Measurements from ENCODE around the gene TRIM56.
"Not testable (repeated sequence)": the region's sequence is repeated elsewhere in the genome, so short reads cannot be mapped to it uniquely, and the experiment has no call there.

Gene TRIM56

GRCh38 chr7:101089876-101090275 is 4.6 kb downstream of the TRIM56 start:
- no peak for DNase-seq (ENCODE audit: low read depth)

GRCh38 chr7:101092266-101092905 is 7.1 kb downstream of the TRIM56 start:
- DNase-seq (ENCODE audit: low read depth): not testable (repeated sequence)

- DNase-seq (ENCODE audit: low read depth): no peak
These were observed 8.6 kb downstream of the TRIM56 start for GRCh38 chr7:101093906-101094305.

- DNase-seq (ENCODE audit: low read depth): no peak
These were observed 9.1 kb downstream of the TRIM56 start for GRCh38 chr7:101094376-101094775.

GRCh38 chr7:101094791-101095375 is 9.6 kb downstream of the TRIM56 start:
- DNase-seq (ENCODE audit: low read depth): peak; percentile 35

GRCh38 chr7:101096331-101096956 is 11.2 kb downstream of the TRIM56 start:
- no peak for DNase-seq (ENCODE audit: low read depth)

GRCh38 chr7:101096957-101097347 is 11.7 kb downstream of the TRIM56 start:
- DNase-seq (ENCODE audit: low read depth): no peak

- no peak for DNase-seq (ENCODE audit: low read depth)
These were observed 12.3 kb downstream of the TRIM56 start for GRCh38 chr7:101097561-101097960.

GRCh38 chr7:101099969-101100781 is 14.9 kb downstream of the TRIM56 start:
- DNase-seq (ENCODE audit: low read depth): peak; percentile 60

GRCh38 chr7:101100858-101101847 is 15.9 kb downstream of the TRIM56 start:
- DNase-seq (ENCODE audit: low read depth): no peak

GRCh38 chr7:101102026-101102425 is 16.7 kb downstream of the TRIM56 start:
- no peak for DNase-seq (ENCODE audit: low read depth)

- DNase-seq (ENCODE audit: low read depth): not testable (repeated sequence)
These were observed 18.4 kb downstream of the TRIM56 start for GRCh38 chr7:101103701-101104100.

GRCh38 chr7:101104193-101104713 is 19.0 kb downstream of the TRIM56 start:
- no peak for DNase-seq (ENCODE audit: low read depth)

GRCh38 chr7:101104799-101105198 is 19.5 kb downstream of the TRIM56 start:
- no peak for DNase-seq (ENCODE audit: low read depth)

GRCh38 chr7:101105248-101105647 is 20.0 kb downstream of the TRIM56 start:
- not testable (repeated sequence) for DNase-seq (ENCODE audit: low read depth)

GRCh38 chr7:101106386-101106785 is 21.1 kb downstream of the TRIM56 start:
- DNase-seq (ENCODE audit: low read depth): no peak

- no peak for DNase-seq (ENCODE audit: low read depth)
These were observed 23.1 kb downstream of the TRIM56 start for GRCh38 chr7:101108330-101108857.

- DNase-seq (ENCODE audit: low read depth): no peak
These were observed 23.7 kb downstream of the TRIM56 start for GRCh38 chr7:101108961-101109360.

- DNase-seq (ENCODE audit: low read depth): no peak
These were observed 24.1 kb downstream of the TRIM56 start for GRCh38 chr7:101109368-101109767.

- no peak for DNase-seq (ENCODE audit: low read depth)
These were observed 26.0 kb downstream of the TRIM56 start for GRCh38 chr7:101111261-101111660.

- no peak for DNase-seq (ENCODE audit: low read depth)
These were observed 27.0 kb downstream of the TRIM56 start for GRCh38 chr7:101112233-101112632.
